ENCODE results near the gene CCNJL. TPM values are rescaled to one million over a fixed set of nuclear protein-coding genes. Genes with fewer than 3 reads are reported as not detected.

Gene CCNJL
- total and polyA plus RNA-seq, 12 donors = 1.2 to 10.6 (median 4.3) TPM

- intact Hi-C loops (cut with DNase I) = no loop called here
- H3K4me3 ChIP-seq = no peak overlapping the region
- no peak for DNase-seq
- no peaks in the 10 kb centered on the region for H3K4me1 ChIP-seq (replicated peaks in 1 of 2)
- no peaks in the 10 kb centered on the region for H3K36me3 ChIP-seq (replicated peaks in 1 of 2)
- H3K27me3 ChIP-seq = no peaks in the 10 kb centered on the region
- H3K27ac ChIP-seq = no peak overlapping the region
- TF ChIP-seq, protein P1, sequence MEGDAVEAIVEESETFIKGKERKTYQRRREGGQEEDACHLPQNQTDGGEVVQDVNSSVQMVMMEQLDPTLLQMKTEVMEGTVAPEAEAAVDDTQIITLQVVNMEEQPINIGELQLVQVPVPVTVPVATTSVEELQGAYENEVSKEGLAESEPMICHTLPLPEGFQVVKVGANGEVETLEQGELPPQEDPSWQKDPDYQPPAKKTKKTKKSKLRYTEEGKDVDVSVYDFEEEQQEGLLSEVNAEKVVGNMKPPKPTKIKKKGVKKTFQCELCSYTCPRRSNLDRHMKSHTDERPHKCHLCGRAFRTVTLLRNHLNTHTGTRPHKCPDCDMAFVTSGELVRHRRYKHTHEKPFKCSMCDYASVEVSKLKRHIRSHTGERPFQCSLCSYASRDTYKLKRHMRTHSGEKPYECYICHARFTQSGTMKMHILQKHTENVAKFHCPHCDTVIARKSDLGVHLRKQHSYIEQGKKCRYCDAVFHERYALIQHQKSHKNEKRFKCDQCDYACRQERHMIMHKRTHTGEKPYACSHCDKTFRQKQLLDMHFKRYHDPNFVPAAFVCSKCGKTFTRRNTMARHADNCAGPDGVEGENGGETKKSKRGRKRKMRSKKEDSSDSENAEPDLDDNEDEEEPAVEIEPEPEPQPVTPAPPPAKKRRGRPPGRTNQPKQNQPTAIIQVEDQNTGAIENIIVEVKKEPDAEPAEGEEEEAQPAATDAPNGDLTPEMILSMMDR (IDR thresholded peaks at IDR 0.05) = no peak
- no peak for TF ChIP-seq POLR2A (IDR thresholded peaks at IDR 0.05)
- WGBS, 4 donors = 76 to 83% (median 81%) methylated on average over 7 to 13 of the region's 13 CpGs
- H3K9me3 ChIP-seq (replicated peaks in 1 of 3) = no peaks in the 10 kb centered on the region
These were observed 18.3 kb downstream of the CCNJL start for GRCh38 chr5:160293901-160294561.

GRCh38 chr5:160293386-160293785 lies 19.0 kb downstream of the CCNJL start:
- H3K4me3 ChIP-seq = no peak overlapping the region
- 96 to 98% (median 97%) methylated on average over 10 of the region's 10 CpGs for whole genome bisulfite sequencing, 4 donors
- intact Hi-C loops (cut with DNase I) = no loop called here
- H3K27ac ChIP-seq = no peak overlapping the region
- no peak for DNase-seq
- no peaks in the 10 kb centered on the region for H3K36me3 ChIP-seq (replicated peaks in 1 of 2)
- no peaks in the 10 kb centered on the region for H3K9me3 ChIP-seq (replicated peaks in 1 of 3)
- H3K27me3 ChIP-seq = no peaks in the 10 kb centered on the region
- peaks cover 0 to under 1% of the 10 kb centered on the region in 2 donors for H3K4me1 ChIP-seq (replicated peaks in 1 of 2)
- TF ChIP-seq POLR2A (IDR thresholded peaks at IDR 0.05) = no peak
- TF ChIP-seq, protein P1 (IDR thresholded peaks at IDR 0.05) = no peak

GRCh38 chr5:160291467-160291866 lies 20.9 kb downstream of the CCNJL start:
- TF ChIP-seq, protein P1 (IDR thresholded peaks at IDR 0.05) = no peak
- no peak for TF ChIP-seq POLR2A (IDR thresholded peaks at IDR 0.05)
- Histone ChIP-seq H3K9me3 (replicated peaks in 1 of 3) (no peaks in the 10 kb centered on the region), H3K27me3 (no peaks in the 10 kb centered on the region), H3K4me3 (no peak overlapping the region), H3K27ac (no peak overlapping the region), H3K36me3 (replicated peaks in 1 of 2) (no peaks in the 10 kb centered on the region), H3K4me1 (replicated peaks in 1 of 2) (peaks cover 17 to 19% of the 10 kb centered on the region in 2 donors)
- no peak for DNase-seq
- WGBS, 4 donors = 87 to 93% (median 91%) methylated on average over 8 of the region's 8 CpGs
- intact Hi-C loops (cut with DNase I) = no loop called here

- Histone ChIP-seq H3K36me3 (replicated peaks in 1 of 2) (no peaks in the 10 kb centered on the region), H3K4me1 (replicated peaks in 1 of 2) (peaks cover 17 to 20% of the 10 kb centered on the region in 2 donors), H3K27ac (no peak overlapping the region), H3K27me3 (no peaks in the 10 kb centered on the region), H3K9me3 (replicated peaks in 1 of 3) (no peaks in the 10 kb centered on the region), H3K4me3 (no peak overlapping the region)
- DNase-seq = no peak
- no peak for TF ChIP-seq POLR2A (IDR thresholded peaks at IDR 0.05)
- TF ChIP-seq, protein P1 (IDR thresholded peaks at IDR 0.05) = no peak
- intact Hi-C loops (cut with DNase I) = no loop called here
- 90 to 96% (median 92%) methylated on average over 3 of the region's 3 CpGs for WGBS, 4 donors
These were observed 21.6 kb downstream of the CCNJL start for GRCh38 chr5:160290751-160291150.
